Sigmoid colon (tissue), 7 donors: ENCODE data around the gene RB1. TPM values are rescaled to one million over a fixed set of nuclear protein-coding genes. Genes with fewer than 3 reads are reported as not detected.

Experiments used
- DNase-seq: peaks from one replicate; pipeline ENCODE4 v3.0.0-alpha.2; 2019
- H3K27ac ChIP-seq, 4 donors: fragments of 200-600 bp; sonication (generic); one replicate each; pipeline ENCODE4 v1.5.1; 2016 to 2019; ENCODE audit warnings: mild to moderate bottlenecking in 1 of 4
- H3K27me3 ChIP-seq, 3 donors: fragments of 200-600 bp; sonication (generic); one replicate each; pipeline ENCODE4 v1.5.1; 2019; ENCODE audit warnings: mild to moderate bottlenecking in 1 of 3
- H3K36me3 ChIP-seq, 4 donors: fragments of 200-600 bp; sonication (generic); one replicate each; pipeline ENCODE4 v1.5.1; 2016 to 2019
- H3K4me1 ChIP-seq, 4 donors: fragments of 200-600 bp; sonication (generic); one replicate each; pipeline ENCODE4 v1.5.1; 2017 to 2019
- H3K4me3 ChIP-seq, 4 donors: fragments of 200-600 bp; sonication (generic); one replicate each; pipeline ENCODE4 v1.5.1; 2017 to 2019; ENCODE audit warnings: mild to moderate bottlenecking in 2 of 4, moderate library complexity in 1 of 4
- H3K9me3 ChIP-seq, 4 donors: fragments of 200-600 bp in 3 of 4; sonication (generic) in 3 of 4; one replicate each; pipeline versions ENCODE4 v1.5.1 to v1.6.1; 2013 to 2019
- CTCF ChIP-seq, 4 experiments: fragments of 450-650 bp in 3 of 4; fragments of 200-600 bp in 1 of 4; IDR thresholded peaks; one replicate each; pipeline ENCODE4 v1.5.1; 2016 to 2019; ENCODE audit warnings: antibody characterized with exemption in 4 of 4, mild to moderate bottlenecking in 3 of 4, moderate library complexity in 2 of 4
- EP300 ChIP-seq, 4 donors: sonication (generic); formaldehyde crosslinking; IDR thresholded peaks; one replicate each; pipeline ENCODE4 v1.6.1; 2017; ENCODE audit warnings: antibody characterized with exemption in 4 of 4
- POLR2A ChIP-seq, 2 donors: fragments of 450-650 bp; IDR thresholded peaks; one replicate each; pipeline ENCODE4 v1.6.1; 2016; ENCODE audit warnings: antibody characterized with exemption in 2 of 2, mild to moderate bottlenecking in 2 of 2, moderate library complexity in 2 of 2
- POLR2AphosphoS5 ChIP-seq, 4 donors: sonication (generic); formaldehyde crosslinking; IDR thresholded peaks; one replicate each; pipeline ENCODE4 v1.6.1; 2017; ENCODE audit warnings: antibody characterized with exemption in 4 of 4
- WGBS, 2 donors: extraction: QIAGEN DNeasy Blood & Tissue Kit; methylation state at CpG; one replicate each; pipeline ENCODE4 v1.1.7; 2013; 5-methylcytosine and 5-hydroxymethylcytosine counted together
- intact Hi-C: fragments of 100-400 bp; cut with DNase I; formaldehyde crosslinking; loops from one replicate; pipeline ENCODE4 v1.15.1; 2023
- polyA plus RNA-seq, 3 donors: library from polyadenylated mRNA; stranded (reverse); fragments of 200-250 nt; gene quantifications; one replicate each; pipeline ENCODE4 v1.2.3, GENCODE V29; 2013
- total RNA-seq, 4 donors: library from RNA; depleted of rRNA; stranded (reverse); fragments of >200 nt; gene quantifications; one replicate each; pipeline ENCODE4 v1.1.0, GENCODE V29; 2016
- donor health status: healthy with polysubstance abuse.
- donor health status: Bipolar disorder and iron deficiency.
- donor health status: healthy.

The RB1 gene
- total and polyA plus RNA-seq, 7 donors, result 15.6 to 35.6 (median 31.1) TPM

DNA sequence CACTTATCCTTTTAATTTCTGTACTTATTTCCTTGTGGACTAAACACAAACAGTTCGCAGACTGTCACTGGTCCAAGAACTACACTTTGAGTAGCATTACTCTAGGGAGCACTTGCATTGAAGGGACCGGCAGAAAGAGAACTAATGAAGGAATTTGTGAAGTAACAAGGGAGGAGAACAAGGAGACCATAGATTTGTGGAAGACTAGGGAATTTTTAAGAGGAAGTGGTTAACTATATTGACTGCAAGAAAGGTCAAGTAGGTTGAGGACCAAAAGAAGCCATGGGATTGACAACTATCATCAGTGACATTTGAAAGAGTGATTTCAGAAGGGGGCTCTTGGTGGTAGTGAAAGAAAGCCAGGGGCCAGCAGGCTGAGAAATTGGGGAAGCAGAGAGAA lies 4.0 kb upstream of the RB1 start:
- H3K9me3 ChIP-seq, result no peaks in the 10 kb centered on the region
- no peak overlapping the region for H3K4me3 ChIP-seq
- TF ChIP-seq EP300 (IDR thresholded peaks at IDR 0.05) (no peak), POLR2AphosphoS5 (IDR thresholded peaks at IDR 0.05) (no peak), POLR2A (IDR thresholded peaks at IDR 0.05) (no peak), CTCF (IDR thresholded peaks at IDR 0.05) (no peak)
- no peaks in the 10 kb centered on the region for H3K27me3 ChIP-seq
- 87 to 92% methylated on average over 2 of the region's 2 CpGs for WGBS, 2 donors
- peaks cover 0 to 10% (median 3%) of the 10 kb centered on the region in 4 donors for H3K4me1 ChIP-seq
- no peak overlapping the region for H3K27ac ChIP-seq
- no peak for DNase-seq
- intact Hi-C loops, result no loop called here
- no peaks in the 10 kb centered on the region for H3K36me3 ChIP-seq

DNA sequence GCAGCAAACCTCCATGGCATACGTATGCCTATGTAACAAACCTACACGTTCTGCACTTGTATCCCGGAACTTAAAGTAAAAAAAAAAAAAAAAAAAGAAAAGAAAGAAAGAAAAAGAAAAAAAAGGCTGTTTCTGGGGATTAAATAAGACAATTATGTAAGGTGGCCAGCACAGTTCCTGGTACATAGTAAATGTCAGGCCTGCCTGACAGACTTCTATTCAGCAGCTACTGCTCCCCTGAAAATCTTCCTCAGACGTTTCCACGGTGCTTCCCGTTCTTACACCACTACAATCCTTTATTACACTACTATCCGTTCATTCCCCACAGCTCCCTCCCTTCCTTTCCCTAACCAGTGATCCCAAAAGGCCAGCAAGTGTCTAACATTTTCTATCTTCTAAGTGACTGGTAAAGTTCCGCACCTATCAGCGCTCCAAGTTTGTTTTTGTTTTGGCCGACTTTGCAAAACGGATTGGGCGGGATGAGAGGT lies 636 bp upstream of the RB1 start:
- Histone ChIP-seq H3K27ac (peak overlapping the region; percentile 96 to 99 (median 98)), H3K9me3 (no peaks in the 10 kb centered on the region), H3K4me1 (peaks cover 0 to 31% (median 26%) of the 10 kb centered on the region in 4 donors), H3K36me3 (peaks cover 0 to 9% (median 0%) of the 10 kb centered on the region in 4 donors), H3K27me3 (no peaks in the 10 kb centered on the region), H3K4me3 (peak overlapping the region; percentile 81 to 95 (median 84))
- no peak for DNase-seq
- 9 to 18% methylated on average over 12 of the region's 12 CpGs for WGBS, 2 donors
- intact Hi-C loops, result loop anchor here (1.0 to 5.0 kb wide), 4 partner anchors 68 to 229 kb away; partner anchors contain the start of genes MED4 and RCBTB2
- TF ChIP-seq EP300 (IDR thresholded peaks at IDR 0.05) (no peak), POLR2AphosphoS5 (IDR thresholded peaks at IDR 0.05) (no peak), CTCF (IDR thresholded peaks at IDR 0.05) (no peak)

DNA sequence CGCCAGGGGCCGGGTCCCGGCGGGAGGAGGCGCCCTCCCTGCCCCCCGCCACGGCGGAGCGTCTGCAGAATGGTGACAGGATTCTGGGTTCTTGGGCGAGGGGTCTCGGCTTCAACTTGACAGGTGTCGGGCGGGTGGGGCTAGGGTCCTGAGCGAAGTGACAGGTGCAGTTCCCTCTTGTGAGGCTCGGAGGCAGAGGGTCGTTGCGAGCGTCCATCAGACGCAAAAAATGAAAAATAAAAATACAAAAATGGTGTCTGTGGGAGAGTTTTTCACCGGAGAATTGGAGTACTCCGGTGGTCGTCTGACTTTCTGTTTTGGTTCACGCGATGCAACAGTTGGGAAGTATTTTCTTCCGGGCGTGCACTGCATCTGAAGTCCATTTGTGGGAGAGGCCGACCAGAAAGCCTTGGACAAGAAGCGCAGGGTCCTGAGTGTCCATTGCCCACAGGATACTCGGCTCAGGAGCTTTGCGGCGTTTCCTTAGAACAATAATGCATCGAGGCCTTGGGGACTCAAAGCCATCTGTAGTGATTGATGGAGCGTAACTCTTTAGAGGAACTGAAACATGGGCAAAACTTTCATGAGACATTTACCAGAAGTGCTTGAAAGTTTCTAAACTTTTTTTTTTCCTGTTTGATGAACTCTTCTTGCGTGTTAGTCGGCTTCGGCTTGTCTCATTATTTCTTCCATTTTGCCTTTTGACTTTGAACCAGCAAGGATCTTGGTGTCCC lies 759 bp downstream of the RB1 start:
- peak; percentile 72 for DNase-seq
- intact Hi-C loops, result loop anchor here (5.0 kb wide), 2 partner anchors 207 to 228 kb away; partner anchors contain the start of genes MED4 and RCBTB2
- Histone ChIP-seq H3K27ac (peak overlapping the region; percentile 96 to 99 (median 98)), H3K36me3 (peaks cover 0 to 21% (median 0%) of the 10 kb centered on the region in 4 donors), H3K27me3 (no peaks in the 10 kb centered on the region), H3K9me3 (no peaks in the 10 kb centered on the region), H3K4me1 (peaks cover 0 to 31% (median 26%) of the 10 kb centered on the region in 4 donors), H3K4me3 (peak overlapping the region; percentile 81 to 95 (median 84))
- 0% methylated on average over 36 of the region's 36 CpGs for WGBS, 2 donors
- no peak for TF ChIP-seq EP300 (IDR thresholded peaks at IDR 0.05)
- no peak for TF ChIP-seq CTCF (IDR thresholded peaks at IDR 0.05)
- TF ChIP-seq POLR2A (IDR thresholded peaks at IDR 0.05), result peak in 1 of 2 donors; percentile 15
- TF ChIP-seq POLR2AphosphoS5 (IDR thresholded peaks at IDR 0.05), result peak in 2 of 4 donors; percentile 46 to 59

DNA sequence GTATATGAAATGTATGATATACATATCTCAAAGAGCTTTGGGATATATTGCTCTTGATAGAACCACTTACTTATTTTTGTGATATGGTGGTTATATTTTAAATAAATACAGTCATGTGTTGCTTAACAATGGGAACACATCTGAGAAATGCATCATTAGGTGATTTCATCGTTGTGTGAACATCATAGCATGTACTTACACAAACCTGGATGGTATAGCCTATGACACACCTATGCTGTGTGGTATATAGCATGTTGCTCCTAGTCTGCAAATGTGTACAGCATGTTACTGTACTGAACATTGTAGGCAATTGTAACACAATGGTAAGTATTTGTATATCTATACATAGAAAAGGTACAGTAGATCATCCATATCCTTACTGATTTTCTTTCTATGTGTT lies 7.7 kb downstream of the RB1 start:
- Histone ChIP-seq H3K4me1 (peaks cover 0 to 16% (median 8%) of the 10 kb centered on the region in 4 donors), H3K9me3 (no peaks in the 10 kb centered on the region), H3K4me3 (no peak overlapping the region), H3K27ac (no peak overlapping the region), H3K36me3 (peaks cover 0 to 25% (median 0%) of the 10 kb centered on the region in 4 donors), H3K27me3 (no peaks in the 10 kb centered on the region)
- no peak for DNase-seq
- intact Hi-C loops, result no loop called here
- 95 to 96% methylated on average over 1 of the region's 1 CpG for WGBS, 2 donors
- no peak for TF ChIP-seq POLR2A (IDR thresholded peaks at IDR 0.05)
- no peak for TF ChIP-seq EP300 (IDR thresholded peaks at IDR 0.05)
- TF ChIP-seq CTCF (IDR thresholded peaks at IDR 0.05), result no peak
- no peak for TF ChIP-seq POLR2AphosphoS5 (IDR thresholded peaks at IDR 0.05)
